HepG2 (cell line): ENCODE measurements around the gene DGAT2. TPM values are rescaled to one million over a fixed set of nuclear protein-coding genes. Genes with fewer than 3 reads are reported as not detected.

Source experiments
- ATAC-seq: fragments of 200-7000 bp; cut with Tn5 transposase; 3 replicates; pipeline ENCODE4 v1.9.1; 2020; ENCODE audit warnings: mild to moderate bottlenecking, moderate library complexity
- BruUV-seq: library from RNA; stranded (reverse); fragments of 400-500 nt; replicated peaks from 2 replicates; lab custom pipeline; 2021; lab: Mats Ljungman, UMichigan
- CTCF ChIA-PET: fragments of 300-600 bp; formaldehyde crosslinking; extraction: SDS; loops from one replicate; lab custom pipeline; 2021; ENCODE audit warnings: low total read pairs, inconsistent platforms, low intra/inter-chr PET ratio; lab: Yijun Ruan, JAX
- POLR2A ChIA-PET: fragments of 350-600 bp; sonication (Branson Sonifier 250); formaldehyde crosslinking; loops from one replicate; lab custom pipeline; 2020; ENCODE audit warnings: antibody characterized with exemption, inconsistent platforms; lab: Yijun Ruan, JAX
- DNase-seq: peaks from one replicate; pipeline ENCODE4 v3.0.0-alpha.2; 2015; ENCODE audit warnings: low spot score
- FAIRE-seq: peaks from 3 replicates; lab custom pipeline; 2011; peaks lifted over from hg19 to GRCh38; lab: Jason Lieb, UNC
- H2AFZ ChIP-seq: one replicate; pipeline ENCODE4 v1.6.1; 2011; ENCODE audit warnings: low read length, inconsistent platforms
- H3K27ac ChIP-seq: fragments of 300-600 bp; 3 replicates; pipeline ENCODE4 v1.8.0; 2011; ENCODE audit warnings: mixed run types, mild to moderate bottlenecking, mixed read lengths, low read length, inconsistent platforms; ENCODE audit not compliant: insufficient read depth; ENCODE audit errors: extremely low read length
- H3K27me3 ChIP-seq, 2 experiments: fragments of 200-600 bp in 1 of 2; 2 replicates in 1 of 2; 3 replicates in 1 of 2; pipeline versions ENCODE4 v1.6.0 to v1.8.0; 2011; ENCODE audit warnings: low read length in 2 of 2, mild to moderate bottlenecking in 2 of 2, moderate library complexity in 2 of 2, inconsistent platforms in 1 of 2; ENCODE audit not compliant: insufficient read depth in 2 of 2, control insufficient read depth in 1 of 2
- H3K36me3 ChIP-seq, 2 experiments: fragments of 200-600 bp in 1 of 2; replicated peaks in 1 of 2; 2 replicates in 1 of 2; 3 replicates in 1 of 2; pipeline versions ENCODE4 v1.5.1 to v1.8.0; 2011; ENCODE audit warnings: low read length in 2 of 2, inconsistent platforms in 1 of 2; ENCODE audit not compliant: insufficient read depth in 2 of 2, control insufficient read depth in 1 of 2
- H3K4me1 ChIP-seq: 2 replicates; pipeline ENCODE4 v1.5.1; 2012; ENCODE audit warnings: low read length, inconsistent platforms; ENCODE audit not compliant: insufficient read depth
- H3K4me2 ChIP-seq: 2 replicates; pipeline ENCODE4 v1.6.0; 2011; ENCODE audit warnings: low read depth, low read length, inconsistent platforms
- H3K4me3 ChIP-seq, 3 experiments: fragments of 200-600 bp in 1 of 3; sonication (generic), shearing (Covaris generic) in 1 of 3; replicated peaks in 1 of 3; 2 replicates each; pipeline ENCODE4 v1.5.1; 2011 to 2016; ENCODE audit warnings: low read length in 3 of 3, inconsistent platforms in 2 of 3, low read depth in 2 of 3, mild to moderate bottlenecking in 2 of 3, control low read depth in 1 of 3, mixed read lengths in 1 of 3; ENCODE audit not compliant: insufficient read depth in 1 of 3
- H3K79me2 ChIP-seq: one replicate; pipeline ENCODE4 v1.6.1; 2011; ENCODE audit warnings: low read length, inconsistent platforms; ENCODE audit not compliant: insufficient read depth
- H3K9ac ChIP-seq: 2 replicates; pipeline ENCODE4 v1.6.0; 2011; ENCODE audit warnings: mild to moderate bottlenecking, low read depth, low read length, inconsistent platforms; ENCODE audit not compliant: insufficient read depth
- H3K9me3 ChIP-seq: 2 replicates; pipeline ENCODE4 v1.5.1; 2012; ENCODE audit warnings: mild to moderate bottlenecking, low read length
- H4K20me1 ChIP-seq: 2 replicates; pipeline ENCODE4 v1.6.0; 2011; ENCODE audit warnings: inconsistent platforms, mild to moderate bottlenecking, low read length, moderate library complexity; ENCODE audit not compliant: insufficient read depth
- ASH2L ChIP-seq: fragments of 300-600, 200-600 bp; sonication (generic); IDR thresholded peaks from 2 replicates; pipeline ENCODE4 v1.7.0; 2017; ENCODE audit warnings: low read depth, mild to moderate bottlenecking, moderate library complexity, mixed read lengths, low read length; ENCODE audit not compliant: insufficient read length
- CREB3 ChIP-seq: sonication (generic); formaldehyde crosslinking; IDR thresholded peaks from 2 replicates; pipeline ENCODE4 v1.5.0; 2020; ENCODE audit warnings: missing genetic modification reagents
- GATAD2A ChIP-seq: IDR thresholded peaks from 2 replicates; pipeline ENCODE4 v1.6.1; 2016
- KDM2A ChIP-seq: sonication (generic); formaldehyde crosslinking; IDR thresholded peaks from 2 replicates; pipeline ENCODE4 v1.4.0; 2020; ENCODE audit warnings: low read depth, missing genetic modification reagents, borderline replicate concordance
- KLF13 ChIP-seq: sonication (generic); formaldehyde crosslinking; IDR thresholded peaks from 2 replicates; pipeline ENCODE4 v1.4.0; 2020; ENCODE audit warnings: mild to moderate bottlenecking, missing genetic modification reagents
- MLX ChIP-seq: IDR thresholded peaks from 2 replicates; pipeline ENCODE4 v1.6.1; 2016
- RXRB ChIP-seq: IDR thresholded peaks from 2 replicates; pipeline ENCODE4 v1.6.1; 2016; ENCODE audit warnings: borderline replicate concordance, missing genetic modification reagents, missing compliant biosample characterization
- SNAPC2 ChIP-seq: sonication (generic); formaldehyde crosslinking; IDR thresholded peaks from 2 replicates; pipeline ENCODE4 v1.8.1; 2022; ENCODE audit warnings: mild to moderate bottlenecking, missing genetic modification reagents
- UBTF ChIP-seq: sonication (generic); formaldehyde crosslinking; IDR thresholded peaks from 2 replicates; pipeline ENCODE4 v1.4.0; 2020; ENCODE audit warnings: mild to moderate bottlenecking, missing genetic modification reagents
- ZFP90 ChIP-seq: sonication (generic); formaldehyde crosslinking; IDR thresholded peaks from 2 replicates; pipeline ENCODE4 v1.8.0; 2022; ENCODE audit warnings: missing genetic modification reagents, mild to moderate bottlenecking, inconsistent platforms, borderline replicate concordance
- ZNF569 ChIP-seq: sonication (generic); formaldehyde crosslinking; IDR thresholded peaks from 2 replicates; pipeline ENCODE4 v1.5.0; 2020; ENCODE audit warnings: mild to moderate bottlenecking, missing genetic modification reagents, moderate library complexity, borderline replicate concordance
- ZNF7 ChIP-seq: IDR thresholded peaks from 2 replicates; pipeline ENCODE4 v1.6.1; 2016; ENCODE audit warnings: missing biosample characterization, missing genetic modification reagents
- WGBS: methylation state at CpG from one replicate; pipeline ENCODE4 v1.1.6; 2017; ENCODE audit warnings: low lambda C conversion rate; 5-methylcytosine and 5-hydroxymethylcytosine counted together
- in situ Hi-C: cut with HindIII; loops from 2 replicates; pipeline ENCODE4 v1.10.0; 2017; ENCODE audit warnings: low pct_unique_long_range_greater_than_20kb; ENCODE audit not compliant: extremely low pct_ligation_motif_present
- intact Hi-C: fragments of 100-400 bp; cut with micrococcal nuclease; formaldehyde crosslinking; loops from one replicate; pipeline ENCODE4 v1.10.0; 2022; ENCODE audit not compliant: unreplicated experiment
- polyA plus RNA-seq, 8 experiments: library from polyadenylated mRNA; depleted of rRNA in 3 of 8; stranded (reverse) in 7 of 8; unstranded in 1 of 8; fragments of >200 nt; fragmentation: Illumina TruSeq in 4 of 8; extraction: Trizol in 4 of 8; gene quantifications; 2 replicates each; pipeline versions ENCODE4 v1.2.1 to v1.2.3, GENCODE V29; 2011 to 2016; ENCODE audit warnings: low read depth in 4 of 8, missing spikeins in 1 of 8, mixed read lengths in 1 of 8; ENCODE audit not compliant: insufficient read depth in 1 of 8
- total RNA-seq, 5 experiments: library from RNA; depleted of rRNA; stranded (reverse); fragments of >200 nt; fragmentation: Illumina TruSeq; extraction: Trizol; gene quantifications; 2 replicates each; pipeline ENCODE4 v1.2.3, GENCODE V29; 2016; ENCODE audit warnings: low read depth in 1 of 5
- TF ChIP-seq, protein P1 (sequence below): sonication (generic); formaldehyde crosslinking; IDR thresholded peaks from 2 replicates; pipeline ENCODE4 v1.5.1; 2020; ENCODE audit warnings: mild to moderate bottlenecking, missing genetic modification reagents, borderline replicate concordance
- TF ChIP-seq, protein P2 (sequence below): sonication (generic); formaldehyde crosslinking; IDR thresholded peaks from 2 replicates; pipeline ENCODE4 v1.5.0; 2020; ENCODE audit warnings: missing genetic modification reagents

Gene DGAT2
- total and polyA plus RNA-seq, 2 of the 13 experiments (the other 11 are each of a cell fraction or from before 2014, with no cell fraction given): 39.0 to 65.6 TPM

GRCh38 chr11:75762158-75762557 is 6.4 kb upstream of the DGAT2 start:
- POLR2A ChIA-PET: interaction anchor here (1.0 to 3.4 kb wide), 10 partner anchors 12 to 52 kb away, joined by 3 to 54 read pairs (median 5); partner anchors contain the start of gene UVRAG
- H2AFZ ChIP-seq: no peak overlapping the region
- ATAC-seq: no peak
- H3K36me3 ChIP-seq: no peaks in the 10 kb centered on the region
- no peaks in the 10 kb centered on the region for H3K27me3 ChIP-seq
- intact Hi-C loops: no loop called here
- no peaks in the 10 kb centered on the region for H3K79me2 ChIP-seq
- no peak for DNase-seq
- no peak overlapping the region for H3K4me2 ChIP-seq
- TF ChIP-seq, protein P1, sequence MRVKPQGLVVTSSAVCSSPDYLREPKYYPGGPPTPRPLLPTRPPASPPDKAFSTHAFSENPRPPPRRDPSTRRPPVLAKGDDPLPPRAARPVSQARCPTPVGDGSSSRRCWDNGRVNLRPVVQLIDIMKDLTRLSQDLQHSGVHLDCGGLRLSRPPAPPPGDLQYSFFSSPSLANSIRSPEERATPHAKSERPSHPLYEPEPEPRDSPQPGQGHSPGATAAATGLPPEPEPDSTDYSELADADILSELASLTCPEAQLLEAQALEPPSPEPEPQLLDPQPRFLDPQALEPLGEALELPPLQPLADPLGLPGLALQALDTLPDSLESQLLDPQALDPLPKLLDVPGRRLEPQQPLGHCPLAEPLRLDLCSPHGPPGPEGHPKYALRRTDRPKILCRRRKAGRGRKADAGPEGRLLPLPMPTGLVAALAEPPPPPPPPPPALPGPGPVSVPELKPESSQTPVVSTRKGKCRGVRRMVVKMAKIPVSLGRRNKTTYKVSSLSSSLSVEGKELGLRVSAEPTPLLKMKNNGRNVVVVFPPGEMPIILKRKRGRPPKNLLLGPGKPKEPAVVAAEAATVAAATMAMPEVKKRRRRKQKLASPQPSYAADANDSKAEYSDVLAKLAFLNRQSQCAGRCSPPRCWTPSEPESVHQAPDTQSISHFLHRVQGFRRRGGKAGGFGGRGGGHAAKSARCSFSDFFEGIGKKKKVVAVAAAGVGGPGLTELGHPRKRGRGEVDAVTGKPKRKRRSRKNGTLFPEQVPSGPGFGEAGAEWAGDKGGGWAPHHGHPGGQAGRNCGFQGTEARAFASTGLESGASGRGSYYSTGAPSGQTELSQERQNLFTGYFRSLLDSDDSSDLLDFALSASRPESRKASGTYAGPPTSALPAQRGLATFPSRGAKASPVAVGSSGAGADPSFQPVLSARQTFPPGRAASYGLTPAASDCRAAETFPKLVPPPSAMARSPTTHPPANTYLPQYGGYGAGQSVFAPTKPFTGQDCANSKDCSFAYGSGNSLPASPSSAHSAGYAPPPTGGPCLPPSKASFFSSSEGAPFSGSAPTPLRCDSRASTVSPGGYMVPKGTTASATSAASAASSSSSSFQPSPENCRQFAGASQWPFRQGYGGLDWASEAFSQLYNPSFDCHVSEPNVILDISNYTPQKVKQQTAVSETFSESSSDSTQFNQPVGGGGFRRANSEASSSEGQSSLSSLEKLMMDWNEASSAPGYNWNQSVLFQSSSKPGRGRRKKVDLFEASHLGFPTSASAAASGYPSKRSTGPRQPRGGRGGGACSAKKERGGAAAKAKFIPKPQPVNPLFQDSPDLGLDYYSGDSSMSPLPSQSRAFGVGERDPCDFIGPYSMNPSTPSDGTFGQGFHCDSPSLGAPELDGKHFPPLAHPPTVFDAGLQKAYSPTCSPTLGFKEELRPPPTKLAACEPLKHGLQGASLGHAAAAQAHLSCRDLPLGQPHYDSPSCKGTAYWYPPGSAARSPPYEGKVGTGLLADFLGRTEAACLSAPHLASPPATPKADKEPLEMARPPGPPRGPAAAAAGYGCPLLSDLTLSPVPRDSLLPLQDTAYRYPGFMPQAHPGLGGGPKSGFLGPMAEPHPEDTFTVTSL: no peak
- TF ChIP-seq KLF13 (CRISPR knock-in tag): no peak
- no peak for TF ChIP-seq UBTF (CRISPR knock-in tag)
- no peak for TF ChIP-seq CREB3 (CRISPR knock-in tag)
- no peak for TF ChIP-seq ZNF569 (CRISPR knock-in tag)
- TF ChIP-seq ASH2L: no peak
- no peak for TF ChIP-seq KDM2A (CRISPR knock-in tag)
- TF ChIP-seq ZFP90: no peak
- TF ChIP-seq MLX: no peak
- TF ChIP-seq RXRB (CRISPR knock-in tag): no peak
- no peak for TF ChIP-seq ZNF7 (CRISPR knock-in tag)
- TF ChIP-seq SNAPC2 (CRISPR knock-in tag): no peak
- no peak for TF ChIP-seq GATAD2A (CRISPR knock-in tag)
- TF ChIP-seq, protein P2, sequence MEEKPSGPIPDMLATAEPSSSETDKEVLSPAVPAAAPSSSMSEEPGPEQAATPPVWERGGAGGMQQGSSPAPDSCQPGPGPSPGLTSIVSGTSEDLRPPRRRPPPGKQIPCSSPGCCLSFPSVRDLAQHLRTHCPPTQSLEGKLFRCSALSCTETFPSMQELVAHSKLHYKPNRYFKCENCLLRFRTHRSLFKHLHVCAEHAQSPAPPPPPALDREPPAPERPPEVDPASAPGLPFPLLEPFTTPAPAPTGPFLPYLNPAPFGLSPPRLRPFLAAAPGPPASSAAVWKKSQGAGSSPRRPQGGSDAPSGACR (CRISPR knock-in tag): no peak
- no TSS peak for BruUV-seq
- no peak for FAIRE-seq
- H3K4me1 ChIP-seq: peaks cover 86% of the 10 kb centered on the region
- no peaks in the 10 kb centered on the region for H3K9me3 ChIP-seq
- H3K4me3 ChIP-seq: no peak overlapping the region
- no peak overlapping the region for H3K27ac ChIP-seq
- in situ Hi-C loops: no loop called here
- 84% methylated on average over 7 of the region's 8 CpGs for WGBS
- no peak overlapping the region for H3K9ac ChIP-seq
- CTCF ChIA-PET: no interaction called here
- no peaks in the 10 kb centered on the region for H4K20me1 ChIP-seq
